ENCODE data around the gene SZT2.
"Not testable (repeated sequence)": the region's sequence is repeated elsewhere in the genome, so short reads cannot be mapped to it uniquely, and the experiment has no call there.

Gene SZT2

DNA sequence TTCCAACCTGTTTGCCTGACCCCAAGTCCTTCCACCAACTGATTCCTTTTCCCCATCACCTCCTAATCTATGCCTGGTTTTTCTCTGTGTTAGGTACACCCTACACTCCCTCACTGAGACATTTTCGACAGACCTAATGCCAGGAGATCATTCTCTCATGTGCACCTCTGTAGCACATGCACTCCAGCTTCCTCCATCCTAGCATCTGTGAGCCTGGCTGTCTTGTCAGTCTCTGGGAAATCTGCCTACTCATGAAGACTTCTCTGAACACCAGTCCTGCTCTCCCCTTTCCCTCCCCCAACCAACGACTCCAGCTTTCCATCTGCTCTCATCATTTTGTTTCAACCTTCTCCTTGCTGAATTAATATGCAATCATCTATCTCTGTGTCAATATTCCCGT is 1.1 kb upstream of the SZT2 start:
- Histone ChIP-seq H3K4me1 (ENCODE audit: control insufficient read depth, insufficient read depth, low read length) (peaks cover 10% of the 10 kb centered on the region; the same call in 1 of the 2 replicates), H3K9ac (ENCODE audit: low read length) (no peak overlapping the region), H3K27me3 (ENCODE audit: control insufficient read depth, insufficient read depth, low read length) (no peaks in the 10 kb centered on the region), H3K4me3 (ENCODE audit: low read depth, low read length) (peak overlapping the region; percentile 92), H3K27ac (ENCODE audit: low read depth, low read length) (no peak overlapping the region), H3K9me3 (ENCODE audit: control insufficient read depth, insufficient read depth, low read depth, low read length) (no peaks in the 10 kb centered on the region), H3K36me3 (ENCODE audit: control insufficient read depth, insufficient read depth, low read length) (peaks cover 43% of the 10 kb centered on the region)

- H3K9ac ChIP-seq (ENCODE audit: low read length): no peak overlapping the region
- no peak overlapping the region for H3K27ac ChIP-seq (ENCODE audit: low read depth, low read length)
- H3K4me3 ChIP-seq (ENCODE audit: low read depth, low read length): no peak overlapping the region
- peaks cover 9% of the 10 kb centered on the region; the same call in 1 of the 2 replicates for H3K36me3 ChIP-seq (ENCODE audit: control insufficient read depth, insufficient read depth, low read length)
- no peaks in the 10 kb centered on the region for H3K27me3 ChIP-seq (ENCODE audit: control insufficient read depth, insufficient read depth, low read length)
- peaks cover 10% of the 10 kb centered on the region; the same call in 1 of the 2 replicates for H3K4me1 ChIP-seq (ENCODE audit: control insufficient read depth, insufficient read depth, low read length)
- no peaks in the 10 kb centered on the region for H3K9me3 ChIP-seq (ENCODE audit: control insufficient read depth, insufficient read depth, low read depth, low read length)
Measured at GRCh38 chr1:43392702-43393101, 3.0 kb downstream of the SZT2 start.

GRCh38 chr1:43395523-43395922 is 5.8 kb downstream of the SZT2 start:
- H3K4me1 ChIP-seq (ENCODE audit: control insufficient read depth, insufficient read depth, low read length): peaks cover 3% of the 10 kb centered on the region; the same call in 1 of the 2 replicates
- no peak overlapping the region for H3K27ac ChIP-seq (ENCODE audit: low read depth, low read length)
- H3K27me3 ChIP-seq (ENCODE audit: control insufficient read depth, insufficient read depth, low read length): no peaks in the 10 kb centered on the region
- H3K9me3 ChIP-seq (ENCODE audit: control insufficient read depth, insufficient read depth, low read depth, low read length): no peaks in the 10 kb centered on the region
- no peak overlapping the region for H3K9ac ChIP-seq (ENCODE audit: low read length)
- H3K36me3 ChIP-seq (ENCODE audit: control insufficient read depth, insufficient read depth, low read length): peaks cover 7% of the 10 kb centered on the region; the same call in 1 of the 2 replicates
- no peak overlapping the region for H3K4me3 ChIP-seq (ENCODE audit: low read depth, low read length)

- Histone ChIP-seq H3K9me3 (ENCODE audit: control insufficient read depth, insufficient read depth, low read depth, low read length) (no peaks in the 10 kb centered on the region), H3K4me1 (ENCODE audit: control insufficient read depth, insufficient read depth, low read length) (no peaks in the 10 kb centered on the region), H3K36me3 (ENCODE audit: control insufficient read depth, insufficient read depth, low read length) (peaks cover 7% of the 10 kb centered on the region; the same call in 1 of the 2 replicates), H3K4me3 (ENCODE audit: low read depth, low read length) (no peak overlapping the region), H3K27me3 (ENCODE audit: control insufficient read depth, insufficient read depth, low read length) (no peaks in the 10 kb centered on the region), H3K27ac (ENCODE audit: low read depth, low read length) (no peak overlapping the region), H3K9ac (ENCODE audit: low read length) (no peak overlapping the region)
Measured at GRCh38 chr1:43396059-43396458, 6.4 kb downstream of the SZT2 start.

DNA sequence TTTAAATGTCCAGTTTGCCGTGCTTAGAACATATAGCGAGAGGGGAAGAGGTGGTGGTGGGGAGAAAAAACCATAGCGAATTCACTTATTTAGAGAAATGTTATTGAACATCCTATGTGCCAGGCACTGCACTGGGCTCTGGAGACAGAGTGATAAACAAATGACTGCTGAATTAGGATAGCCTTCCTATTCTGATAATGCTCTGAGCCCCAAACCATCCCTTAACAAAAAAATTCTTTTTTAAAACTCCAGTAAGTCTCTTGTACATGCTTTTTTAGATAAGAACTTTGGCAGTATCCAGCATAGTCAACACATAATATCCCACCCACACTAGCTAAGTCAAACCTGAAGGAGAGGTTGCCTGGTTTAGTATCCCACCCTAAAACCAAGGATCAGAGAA is 8.5 kb downstream of the SZT2 start:
- H3K27me3 ChIP-seq (ENCODE audit: control insufficient read depth, insufficient read depth, low read length): no peaks in the 10 kb centered on the region
- no peaks in the 10 kb centered on the region for H3K9me3 ChIP-seq (ENCODE audit: control insufficient read depth, insufficient read depth, low read depth, low read length)
- no peak overlapping the region for H3K27ac ChIP-seq (ENCODE audit: low read depth, low read length)
- H3K4me3 ChIP-seq (ENCODE audit: low read depth, low read length): no peak overlapping the region
- H3K36me3 ChIP-seq (ENCODE audit: control insufficient read depth, insufficient read depth, low read length): peaks cover 10% of the 10 kb centered on the region; the same call in 1 of the 2 replicates
- no peak overlapping the region for H3K9ac ChIP-seq (ENCODE audit: low read length)
- H3K4me1 ChIP-seq (ENCODE audit: control insufficient read depth, insufficient read depth, low read length): no peaks in the 10 kb centered on the region

DNA sequence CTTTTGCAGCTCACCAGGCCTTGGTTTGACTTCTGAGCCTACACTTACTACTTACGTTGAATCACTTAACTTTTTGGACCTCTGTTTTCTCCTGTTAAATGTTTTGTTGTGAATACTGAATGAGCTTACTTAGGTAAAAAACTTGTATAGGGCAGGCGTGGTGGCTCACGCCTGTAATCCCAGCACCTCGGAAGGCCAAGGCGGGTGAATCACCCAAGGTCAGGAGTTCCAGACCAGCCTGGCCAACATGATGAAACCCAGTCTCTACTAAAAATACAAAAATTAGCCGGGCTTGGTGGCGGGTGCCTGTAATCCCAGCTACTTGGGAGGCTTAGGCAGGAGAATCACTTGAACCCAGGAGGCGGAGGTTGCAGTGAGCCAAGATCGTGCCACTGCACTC is 10.7 kb downstream of the SZT2 start:
- not testable (repeated sequence) for H3K4me3 ChIP-seq (ENCODE audit: low read depth, low read length); H3K27me3 ChIP-seq (ENCODE audit: control insufficient read depth, insufficient read depth, low read length); H3K9ac ChIP-seq (ENCODE audit: low read length); H3K9me3 ChIP-seq (ENCODE audit: control insufficient read depth, insufficient read depth, low read depth, low read length); H3K4me1 ChIP-seq (ENCODE audit: control insufficient read depth, insufficient read depth, low read length); H3K27ac ChIP-seq (ENCODE audit: low read depth, low read length)
- H3K36me3 ChIP-seq (ENCODE audit: control insufficient read depth, insufficient read depth, low read length): peaks cover 25% of the 10 kb centered on the region

GRCh38 chr1:43402089-43402865 is 12.6 kb downstream of the SZT2 start:
- H3K27ac ChIP-seq (ENCODE audit: low read depth, low read length): no peak overlapping the region
- H3K4me3 ChIP-seq (ENCODE audit: low read depth, low read length): no peak overlapping the region
- H3K9ac ChIP-seq (ENCODE audit: low read length): no peak overlapping the region
- no peaks in the 10 kb centered on the region for H3K27me3 ChIP-seq (ENCODE audit: control insufficient read depth, insufficient read depth, low read length)
- peaks cover 30% of the 10 kb centered on the region for H3K36me3 ChIP-seq (ENCODE audit: control insufficient read depth, insufficient read depth, low read length)
- no peaks in the 10 kb centered on the region for H3K4me1 ChIP-seq (ENCODE audit: control insufficient read depth, insufficient read depth, low read length)
- no peaks in the 10 kb centered on the region for H3K9me3 ChIP-seq (ENCODE audit: control insufficient read depth, insufficient read depth, low read depth, low read length)

DNA sequence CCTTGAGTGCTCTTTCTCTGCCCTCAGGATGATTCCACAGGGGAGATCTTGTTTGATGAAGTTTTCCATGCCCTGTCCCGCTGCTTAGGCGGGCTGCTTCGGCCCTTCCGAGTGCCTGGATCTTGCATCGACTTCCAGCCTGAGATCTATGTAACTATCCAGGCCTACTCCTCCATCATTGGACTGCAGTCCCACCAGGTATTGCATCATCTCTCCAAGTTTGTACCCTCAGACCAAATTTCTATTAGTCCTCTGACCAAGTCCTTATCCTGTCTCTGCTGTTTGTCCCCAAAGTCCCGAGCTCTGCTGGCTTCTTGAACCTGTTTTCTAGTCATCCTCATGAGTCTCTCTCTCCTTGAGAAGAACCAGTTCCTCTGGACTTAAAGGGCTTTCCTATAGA is 14.7 kb downstream of the SZT2 start:
- Histone ChIP-seq H3K36me3 (ENCODE audit: control insufficient read depth, insufficient read depth, low read length) (peaks cover 31% of the 10 kb centered on the region), H3K27ac (ENCODE audit: low read depth, low read length) (no peak overlapping the region)

GRCh38 chr1:43405219-43405875 is 15.6 kb downstream of the SZT2 start:
- Histone ChIP-seq H3K9me3 (ENCODE audit: control insufficient read depth, insufficient read depth, low read depth, low read length) (no peaks in the 10 kb centered on the region), H3K4me3 (ENCODE audit: low read depth, low read length) (no peak overlapping the region), H3K36me3 (ENCODE audit: control insufficient read depth, insufficient read depth, low read length) (peaks cover 31% of the 10 kb centered on the region), H3K27me3 (ENCODE audit: control insufficient read depth, insufficient read depth, low read length) (no peaks in the 10 kb centered on the region), H3K27ac (ENCODE audit: low read depth, low read length) (no peak overlapping the region), H3K9ac (ENCODE audit: low read length) (no peak overlapping the region), H3K4me1 (ENCODE audit: control insufficient read depth, insufficient read depth, low read length) (no peaks in the 10 kb centered on the region)

More for the DNA sequence above, 14.7 kb downstream of the SZT2 start:
- Histone ChIP-seq H3K27me3 (ENCODE audit: control insufficient read depth, insufficient read depth, low read length) (no peaks in the 10 kb centered on the region), H3K9ac (ENCODE audit: low read length) (no peak overlapping the region), H3K4me3 (ENCODE audit: low read depth, low read length) (no peak overlapping the region), H3K9me3 (ENCODE audit: control insufficient read depth, insufficient read depth, low read depth, low read length) (no peaks in the 10 kb centered on the region), H3K4me1 (ENCODE audit: control insufficient read depth, insufficient read depth, low read length) (no peaks in the 10 kb centered on the region)

GRCh38 chr1:43405876-43406234 is 16.2 kb downstream of the SZT2 start:
- Histone ChIP-seq H3K27me3 (ENCODE audit: control insufficient read depth, insufficient read depth, low read length) (no peaks in the 10 kb centered on the region), H3K4me3 (ENCODE audit: low read depth, low read length) (no peak overlapping the region), H3K9ac (ENCODE audit: low read length) (no peak overlapping the region), H3K36me3 (ENCODE audit: control insufficient read depth, insufficient read depth, low read length) (peaks cover 31% of the 10 kb centered on the region), H3K27ac (ENCODE audit: low read depth, low read length) (no peak overlapping the region), H3K4me1 (ENCODE audit: control insufficient read depth, insufficient read depth, low read length) (no peaks in the 10 kb centered on the region), H3K9me3 (ENCODE audit: control insufficient read depth, insufficient read depth, low read depth, low read length) (no peaks in the 10 kb centered on the region)

DNA sequence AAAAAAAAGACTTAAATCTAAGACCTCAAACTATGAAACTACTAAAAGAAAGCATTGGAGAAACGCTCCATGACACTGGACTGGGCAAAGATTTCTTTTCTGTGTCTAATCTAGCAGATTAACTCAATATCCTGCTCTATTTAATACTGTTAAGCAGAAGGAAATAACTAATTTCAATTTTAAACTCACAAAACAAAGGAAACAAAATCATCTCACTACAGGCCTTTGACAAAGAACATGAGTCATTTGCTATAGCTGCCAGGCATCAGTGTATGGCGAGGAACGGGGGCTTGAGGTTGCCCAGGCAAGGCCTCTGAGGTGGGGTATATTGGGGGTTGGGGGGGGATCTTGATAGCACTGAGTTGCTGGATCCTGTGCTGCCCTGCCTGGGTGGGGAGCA is 20.9 kb downstream of the SZT2 start:
- no peaks in the 10 kb centered on the region for H3K27me3 ChIP-seq (ENCODE audit: control insufficient read depth, insufficient read depth, low read length)

More for the DNA sequence above, 20.9 kb downstream of the SZT2 start:
- Histone ChIP-seq H3K27ac (ENCODE audit: low read depth, low read length) (no peak overlapping the region), H3K36me3 (ENCODE audit: control insufficient read depth, insufficient read depth, low read length) (peaks cover 18% of the 10 kb centered on the region), H3K9me3 (ENCODE audit: control insufficient read depth, insufficient read depth, low read depth, low read length) (no peaks in the 10 kb centered on the region), H3K9ac (ENCODE audit: low read length) (no peak overlapping the region), H3K4me3 (ENCODE audit: low read depth, low read length) (no peak overlapping the region), H3K4me1 (ENCODE audit: control insufficient read depth, insufficient read depth, low read length) (no peaks in the 10 kb centered on the region)

All from HUES6 (cell line).